Large intestine (tissue), 3 donors: ENCODE results near the gene TAB3. TPM values are rescaled to one million over a fixed set of nuclear protein-coding genes. Genes with fewer than 3 reads are reported as not detected.

ENCODE experiments used
- DNase-seq, 2 donors: peaks; one replicate each; pipeline versions ENCODE4 v3.0.0 to v3.0.0-alpha.2; 2013
- H3K27ac ChIP-seq: one replicate; pipeline ENCODE4 v1.5.1; 2013; ENCODE audit warnings: low read length
- H3K27me3 ChIP-seq: 2 replicates; pipeline ENCODE4 v1.6.1; 2013; ENCODE audit warnings: low read length; ENCODE audit not compliant: control insufficient read depth, insufficient read depth
- H3K36me3 ChIP-seq: 2 replicates; pipeline ENCODE4 v1.6.1; 2013; ENCODE audit warnings: low read length; ENCODE audit not compliant: control insufficient read depth, insufficient read depth
- H3K4me1 ChIP-seq: one replicate; pipeline ENCODE4 v1.6.1; 2013; ENCODE audit warnings: low read length; ENCODE audit not compliant: control insufficient read depth, insufficient read depth
- H3K4me3 ChIP-seq: one replicate; pipeline ENCODE4 v1.5.1; 2013; ENCODE audit warnings: low read length
- H3K9me3 ChIP-seq: one replicate; pipeline ENCODE4 v1.6.1; 2013; ENCODE audit warnings: mild to moderate bottlenecking, low read depth, low read length, moderate library complexity; ENCODE audit not compliant: control insufficient read depth
- WGBS: methylation state at CpG from one replicate; pipeline ENCODE4 v1.1.5; 2013; ENCODE audit warnings: low lambda C conversion rate; ENCODE audit not compliant: insufficient coverage; 5-methylcytosine and 5-hydroxymethylcytosine counted together
- polyA plus RNA-seq: library from polyadenylated mRNA; unstranded; fragments of 120-200 nt; gene quantifications from one replicate; pipeline ENCODE4 v1.2.1, GENCODE V29; 2013

The TAB3 gene
- polyA plus RNA-seq, 1 donor = 45.2 TPM

- H3K9me3 ChIP-seq = no peaks in the 10 kb centered on the region
- H3K4me1 ChIP-seq = peaks cover 18% of the 10 kb centered on the region
- peaks cover 3% of the 10 kb centered on the region for H3K36me3 ChIP-seq
- H3K27me3 ChIP-seq = no peaks in the 10 kb centered on the region
- peak overlapping the region; percentile 75 for H3K27ac ChIP-seq
- peak in 1 of 2 donors; percentile 42 for DNase-seq
- no CpG with 5 or more reads among the region's 1 CpG for WGBS
- no peak overlapping the region for H3K4me3 ChIP-seq
Measured at GRCh38 chrX:30865612-30866011, 23.4 kb downstream of the TAB3 start.

- WGBS = no CpG with 5 or more reads among the region's 3 CpGs
- Histone ChIP-seq H3K36me3 (peaks cover 3% of the 10 kb centered on the region), H3K27ac (peak overlapping the region; percentile 75), H3K4me3 (no peak overlapping the region), H3K4me1 (peaks cover 18% of the 10 kb centered on the region), H3K9me3 (no peaks in the 10 kb centered on the region), H3K27me3 (no peaks in the 10 kb centered on the region)
- DNase-seq = peak in 1 of 2 donors; percentile 34
Measured at GRCh38 chrX:30865015-30865414, 24.0 kb downstream of the TAB3 start.

- WGBS = no CpG with 5 or more reads among the region's 1 CpG
- H3K4me3 ChIP-seq = no peak overlapping the region
- peaks cover 4% of the 10 kb centered on the region for H3K36me3 ChIP-seq
- H3K9me3 ChIP-seq = no peaks in the 10 kb centered on the region
- peak overlapping the region; percentile 75 for H3K27ac ChIP-seq
- H3K4me1 ChIP-seq = peaks cover 18% of the 10 kb centered on the region
- no peaks in the 10 kb centered on the region for H3K27me3 ChIP-seq
- DNase-seq = peak in 1 of 2 donors; percentile 4
Measured at GRCh38 chrX:30864383-30864785, 24.7 kb downstream of the TAB3 start.

- peak overlapping the region; percentile 75 for H3K27ac ChIP-seq
- H3K36me3 ChIP-seq = peaks cover 8% of the 10 kb centered on the region
- H3K4me3 ChIP-seq = no peak overlapping the region
- no peaks in the 10 kb centered on the region for H3K9me3 ChIP-seq
- no CpG with 5 or more reads among the region's 1 CpG for WGBS
- no peaks in the 10 kb centered on the region for H3K27me3 ChIP-seq
- peaks cover 18% of the 10 kb centered on the region for H3K4me1 ChIP-seq
- DNase-seq = no peak
Measured at GRCh38 chrX:30863974-30864373, 25.1 kb downstream of the TAB3 start.

GRCh38 chrX:30858098-30858497 lies 31.0 kb downstream of the TAB3 start:
- peak overlapping the region; percentile 17 for H3K27ac ChIP-seq
- no peak overlapping the region for H3K4me3 ChIP-seq
- no peak for DNase-seq
- WGBS = no CpG with 5 or more reads among the region's 1 CpG
- H3K27me3 ChIP-seq = no peaks in the 10 kb centered on the region
- H3K36me3 ChIP-seq = peaks cover 30% of the 10 kb centered on the region
- no peaks in the 10 kb centered on the region for H3K9me3 ChIP-seq
- H3K4me1 ChIP-seq = no peaks in the 10 kb centered on the region

GRCh38 chrX:30851449-30851848 lies 37.6 kb downstream of the TAB3 start:
- H3K4me1 ChIP-seq = no peaks in the 10 kb centered on the region
- no peaks in the 10 kb centered on the region for H3K9me3 ChIP-seq
- DNase-seq = no peak
- WGBS = no CpG with 5 or more reads among the region's 1 CpG
- H3K27me3 ChIP-seq = no peaks in the 10 kb centered on the region
- H3K36me3 ChIP-seq = peaks cover 26% of the 10 kb centered on the region
- H3K27ac ChIP-seq = no peak overlapping the region
- H3K4me3 ChIP-seq = no peak overlapping the region

GRCh38 chrX:30835373-30835772 lies 53.7 kb downstream of the TAB3 start:
- peaks cover 8% of the 10 kb centered on the region for H3K4me1 ChIP-seq
- H3K27me3 ChIP-seq = no peaks in the 10 kb centered on the region
- WGBS = no CpG with 5 or more reads among the region's 4 CpGs
- H3K9me3 ChIP-seq = no peaks in the 10 kb centered on the region
- peak; percentile 48 to 77 for DNase-seq
- peaks cover 23% of the 10 kb centered on the region for H3K36me3 ChIP-seq
- H3K27ac ChIP-seq = peak overlapping the region; percentile 74
- no peak overlapping the region for H3K4me3 ChIP-seq

- no peak overlapping the region for H3K27ac ChIP-seq
- H3K4me1 ChIP-seq = peaks cover 8% of the 10 kb centered on the region
Measured at GRCh38 chrX:30833896-30834295, 55.2 kb downstream of the TAB3 start.

GRCh38 chrX:30831082-30831481 lies 58.0 kb downstream of the TAB3 start:
- Histone ChIP-seq H3K9me3 (no peaks in the 10 kb centered on the region), H3K36me3 (peaks cover 4% of the 10 kb centered on the region), H3K27me3 (no peaks in the 10 kb centered on the region), H3K27ac (no peak overlapping the region), H3K4me3 (no peak overlapping the region), H3K4me1 (peaks cover 8% of the 10 kb centered on the region)
- no CpG with 5 or more reads among the region's 10 CpGs for WGBS
- DNase-seq = no peak

More at GRCh38 chrX:30833896-30834295, 55.2 kb downstream of the TAB3 start:
- peaks cover 20% of the 10 kb centered on the region for H3K36me3 ChIP-seq
- no peaks in the 10 kb centered on the region for H3K9me3 ChIP-seq
- no peak for DNase-seq
- H3K4me3 ChIP-seq = no peak overlapping the region
- no CpG with 5 or more reads among the region's 4 CpGs for WGBS
- no peaks in the 10 kb centered on the region for H3K27me3 ChIP-seq

GRCh38 chrX:30830326-30830943 lies 58.6 kb downstream of the TAB3 start:
- Histone ChIP-seq H3K4me1 (peaks cover 8% of the 10 kb centered on the region), H3K4me3 (no peak overlapping the region), H3K9me3 (no peaks in the 10 kb centered on the region), H3K27me3 (no peaks in the 10 kb centered on the region), H3K27ac (no peak overlapping the region), H3K36me3 (peaks cover 4% of the 10 kb centered on the region)
- no peak for DNase-seq
- no CpG with 5 or more reads among the region's 3 CpGs for WGBS

GRCh38 chrX:30824275-30824674 lies 64.8 kb downstream of the TAB3 start:
- no peaks in the 10 kb centered on the region for H3K9me3 ChIP-seq
- no peaks in the 10 kb centered on the region for H3K4me1 ChIP-seq
- no peaks in the 10 kb centered on the region for H3K27me3 ChIP-seq
- H3K36me3 ChIP-seq = no peaks in the 10 kb centered on the region
- no peak for DNase-seq
- no CpG with 5 or more reads among the region's 3 CpGs for WGBS
- no peak overlapping the region for H3K4me3 ChIP-seq
- no peak overlapping the region for H3K27ac ChIP-seq
